HG03097 (cell line): ENCODE data around the gene IFT43.
A peak's percentile ranks its signal among the peaks of the same experiment; 100 is the strongest.

Source experiments
- ATAC-seq: cut with Tn5 transposase; IDR thresholded peaks from one replicate; pipeline ENCODE4 v1.9.1; 2021; ENCODE audit not compliant: unreplicated experiment, low FRiP score

Gene IFT43

GRCh38 chr14:75979648-75980565 lies 5.7 kb upstream of the IFT43 start:
- ATAC-seq = no peak

DNA sequence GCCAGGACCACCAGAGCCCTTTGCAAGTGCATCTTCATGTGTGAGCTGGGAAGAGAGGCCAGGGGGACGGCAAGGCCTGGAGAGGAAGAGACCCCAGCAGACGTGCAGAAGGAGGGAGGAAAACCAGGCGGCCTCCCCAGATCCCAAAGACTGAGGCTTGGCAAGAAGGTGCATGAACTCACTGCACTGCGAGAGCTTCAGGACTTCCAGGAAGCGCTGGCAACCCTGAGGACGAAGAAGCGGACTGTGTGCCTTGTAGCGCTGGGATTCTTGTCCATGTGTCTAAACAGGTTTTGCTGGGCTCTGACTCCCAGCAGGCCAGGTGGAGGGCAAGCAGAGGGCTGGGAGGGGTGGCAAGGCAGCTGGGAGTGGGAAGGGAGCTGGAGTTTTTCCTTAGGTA lies 4.7 kb upstream of the IFT43 start:
- no peak for ATAC-seq

DNA sequence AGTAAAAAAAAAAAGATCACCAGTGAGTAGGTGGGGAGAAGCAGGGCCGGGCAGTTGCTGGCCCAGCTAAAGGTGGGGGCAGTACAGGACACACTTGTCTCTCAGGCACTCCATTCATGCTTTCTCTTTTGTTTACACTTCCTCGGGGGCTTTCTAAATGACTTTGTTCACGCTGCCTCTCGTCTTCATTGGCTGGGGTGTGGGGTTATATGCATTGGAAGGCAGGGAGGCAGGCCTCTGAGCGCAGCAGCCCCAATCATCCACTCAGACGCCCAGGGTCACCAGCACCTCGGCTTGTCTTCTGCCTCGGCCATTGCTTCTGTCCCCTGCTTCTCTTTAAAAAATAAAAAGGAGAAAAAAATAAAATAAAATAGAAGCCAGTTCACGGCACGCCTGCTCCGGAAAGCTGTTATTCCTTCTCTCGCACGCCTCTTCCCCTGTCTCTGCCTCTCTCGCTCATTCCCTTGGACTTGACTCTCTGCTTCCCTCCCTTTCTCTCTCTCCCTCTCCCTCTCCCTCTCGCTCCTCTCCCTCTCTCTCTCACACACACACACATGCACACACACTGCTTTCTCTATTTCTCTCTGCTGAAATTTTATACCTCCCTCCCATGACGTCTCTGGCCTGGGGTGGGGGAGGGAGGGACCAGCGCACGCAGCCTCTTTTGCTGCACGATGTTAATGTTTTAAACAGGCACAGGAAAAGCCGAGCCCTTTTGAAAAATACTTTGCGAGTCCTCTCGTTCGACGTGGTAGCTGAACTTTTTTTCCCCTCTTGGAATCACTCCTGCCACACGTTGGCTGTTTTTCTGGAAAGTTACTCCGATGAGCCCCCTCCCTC lies 3.9 kb upstream of the IFT43 start, which contains the start of gene TGFB3:
Gene TGFB3 (minus strand): TSS at position 570 of the 840 bp plus-strand sequence. CDS start 1,102 bp downstream, outside the sequence.
- ATAC-seq = peak; percentile 28

DNA sequence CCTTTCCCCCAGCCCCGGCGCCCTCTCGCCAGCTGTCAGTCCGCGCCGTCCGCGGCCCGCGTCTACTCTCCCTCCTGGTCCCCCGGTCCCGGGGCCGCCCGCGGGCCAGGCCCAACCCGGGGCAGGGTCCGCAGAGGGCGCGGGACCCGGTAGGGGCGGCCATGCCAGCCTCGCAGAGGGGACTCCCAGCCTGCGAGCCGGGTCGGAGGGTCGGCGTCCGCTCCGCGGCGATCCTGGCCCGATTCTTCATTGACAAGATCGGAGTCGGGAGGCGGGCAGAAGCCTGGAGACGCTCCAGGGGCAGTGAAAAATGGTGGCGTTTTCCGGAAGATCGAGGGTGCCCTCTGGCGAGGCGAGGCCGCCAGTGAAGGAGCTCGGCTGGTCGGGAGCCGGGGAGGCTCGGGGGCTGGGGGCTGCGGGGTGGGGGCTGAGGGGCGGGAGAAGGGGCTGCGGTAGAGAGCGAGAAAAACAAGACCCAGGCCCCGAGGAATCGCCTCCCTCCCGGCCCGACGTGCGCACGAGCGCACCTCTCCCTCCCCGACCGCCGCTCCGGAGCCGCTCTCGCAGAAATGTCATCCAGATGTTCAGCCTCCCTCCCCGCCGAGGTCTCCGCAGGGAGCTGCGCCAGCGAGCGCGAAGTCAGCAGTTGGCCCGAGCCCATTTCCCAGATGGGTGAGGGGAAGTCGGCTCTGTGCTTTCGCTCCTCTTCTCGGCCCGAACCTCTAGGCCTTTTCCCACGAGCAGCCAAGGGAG lies 3.1 kb upstream of the IFT43 start:
- ATAC-seq = no peak

DNA sequence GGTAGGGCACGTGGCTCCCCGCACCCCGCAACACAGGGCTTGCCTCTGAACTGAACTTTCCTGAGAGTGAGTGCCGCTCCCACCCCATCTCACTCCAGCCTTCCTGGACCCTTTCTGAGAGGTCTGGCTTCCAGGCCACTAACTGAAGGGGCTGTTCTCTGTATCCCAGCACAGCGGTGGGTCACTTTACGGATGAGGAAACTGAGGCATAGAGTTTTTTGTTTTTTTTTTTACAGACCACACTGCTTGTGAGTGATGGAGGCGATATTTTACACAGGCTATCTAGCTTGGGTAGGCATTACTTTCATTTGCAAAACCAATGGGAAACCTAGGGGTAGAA lies 2.6 kb upstream of the IFT43 start:
- ATAC-seq = no peak

- ATAC-seq = no peak
Measured at GRCh38 chr14:75984674-75985073, 889 bp upstream of the IFT43 start.

DNA sequence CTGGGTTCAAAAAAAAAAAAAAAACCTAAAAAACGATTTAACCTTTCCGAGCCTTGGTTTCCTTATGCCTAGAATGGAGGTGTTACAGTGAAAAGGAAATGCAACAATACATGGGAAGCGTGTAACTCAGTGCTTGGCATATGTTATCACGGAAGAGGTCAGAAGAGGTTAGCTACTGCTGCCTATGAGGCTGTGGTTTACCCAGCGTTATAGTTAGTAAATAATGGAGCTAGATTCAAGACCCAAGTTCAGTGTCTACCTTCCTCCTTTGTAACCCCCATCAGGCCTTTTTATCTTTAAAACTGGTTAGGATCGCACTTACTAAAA lies 839 bp downstream of the IFT43 start:
- ATAC-seq = no peak

DNA sequence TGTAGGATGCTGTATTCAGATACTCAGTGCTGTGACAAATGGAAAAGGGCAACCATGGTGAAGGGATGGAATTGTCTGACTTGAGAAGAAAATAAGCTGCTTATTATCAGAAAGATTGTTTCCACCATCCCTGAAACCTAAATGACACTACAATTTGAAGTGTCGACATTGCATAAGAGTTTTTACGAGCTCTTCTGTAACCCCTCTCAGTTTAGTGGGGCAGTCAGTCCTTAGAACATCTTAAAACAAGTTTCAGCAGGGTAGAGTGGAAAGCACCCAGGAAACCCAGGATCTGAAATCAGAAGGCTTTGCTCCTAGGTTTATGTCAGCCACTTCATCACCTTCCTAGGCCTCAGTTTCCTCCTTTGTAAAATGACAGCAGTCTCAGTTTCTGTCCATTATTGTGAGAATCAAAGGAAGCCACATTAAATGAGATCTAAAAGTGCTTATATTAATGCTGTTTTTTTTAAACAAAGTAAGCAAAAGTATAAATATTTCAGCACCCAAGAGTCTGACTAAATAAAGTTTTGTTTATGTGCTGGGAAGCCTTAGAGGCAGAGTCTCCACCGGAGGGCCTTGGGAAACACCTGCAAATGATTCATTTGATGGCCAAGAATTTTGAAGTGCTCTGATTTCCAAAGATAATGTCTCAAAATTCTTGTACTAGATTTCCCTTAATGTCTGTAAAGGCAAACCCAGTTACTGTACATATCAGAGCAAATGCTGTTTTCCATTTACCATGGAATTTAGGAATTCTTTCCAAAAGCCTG lies 1.8 kb downstream of the IFT43 start:
- no peak for ATAC-seq

DNA sequence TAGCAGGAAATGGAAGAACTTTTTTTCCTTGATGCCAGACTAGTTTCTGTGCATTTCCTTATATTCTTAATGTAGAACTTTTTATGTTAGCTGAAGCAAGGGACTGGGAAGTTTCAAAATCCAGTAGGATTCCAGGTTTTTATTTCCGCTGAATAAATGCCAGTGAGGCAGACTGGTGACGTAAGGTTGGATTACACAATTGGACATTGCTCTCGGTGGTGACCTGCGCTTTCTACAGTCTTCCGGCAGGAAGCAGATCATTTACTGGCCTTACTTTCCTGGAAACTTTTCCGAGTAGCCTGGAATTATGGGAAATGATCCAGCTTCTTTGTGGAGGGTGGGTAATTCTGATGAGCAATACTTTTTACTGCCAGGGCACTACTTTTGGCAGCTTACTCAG lies 3.6 kb downstream of the IFT43 start:
- no peak for ATAC-seq

GRCh38 chr14:75990297-75990696 lies 4.7 kb downstream of the IFT43 start:
- ATAC-seq = no peak

DNA sequence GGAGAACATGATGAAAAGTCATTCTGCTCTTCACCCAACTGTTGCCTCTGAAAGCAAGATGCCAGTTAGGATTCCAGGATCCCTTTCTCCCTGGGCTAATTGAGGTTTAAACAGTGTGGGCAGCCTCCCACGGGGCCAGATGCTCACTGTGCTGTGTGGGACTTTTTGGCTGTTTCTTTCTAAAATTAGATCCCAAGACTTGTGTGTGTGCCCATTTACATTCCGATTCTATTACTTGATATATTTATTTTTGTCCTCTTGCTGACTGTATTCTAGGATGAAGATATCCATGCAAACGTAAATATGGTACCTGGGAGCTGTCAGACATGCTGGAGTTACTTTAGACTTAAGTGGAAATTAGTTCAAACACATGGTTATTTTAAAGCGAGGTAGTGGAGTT lies 6.2 kb downstream of the IFT43 start:
- ATAC-seq = no peak

GRCh38 chr14:75993567-75994041 lies 8.0 kb downstream of the IFT43 start:
- peak; percentile 58 for ATAC-seq

- ATAC-seq = no peak
Measured at GRCh38 chr14:75995372-75996041, 9.9 kb downstream of the IFT43 start.

GRCh38 chr14:75996488-75996887 lies 10.9 kb downstream of the IFT43 start:
- ATAC-seq = no peak

DNA sequence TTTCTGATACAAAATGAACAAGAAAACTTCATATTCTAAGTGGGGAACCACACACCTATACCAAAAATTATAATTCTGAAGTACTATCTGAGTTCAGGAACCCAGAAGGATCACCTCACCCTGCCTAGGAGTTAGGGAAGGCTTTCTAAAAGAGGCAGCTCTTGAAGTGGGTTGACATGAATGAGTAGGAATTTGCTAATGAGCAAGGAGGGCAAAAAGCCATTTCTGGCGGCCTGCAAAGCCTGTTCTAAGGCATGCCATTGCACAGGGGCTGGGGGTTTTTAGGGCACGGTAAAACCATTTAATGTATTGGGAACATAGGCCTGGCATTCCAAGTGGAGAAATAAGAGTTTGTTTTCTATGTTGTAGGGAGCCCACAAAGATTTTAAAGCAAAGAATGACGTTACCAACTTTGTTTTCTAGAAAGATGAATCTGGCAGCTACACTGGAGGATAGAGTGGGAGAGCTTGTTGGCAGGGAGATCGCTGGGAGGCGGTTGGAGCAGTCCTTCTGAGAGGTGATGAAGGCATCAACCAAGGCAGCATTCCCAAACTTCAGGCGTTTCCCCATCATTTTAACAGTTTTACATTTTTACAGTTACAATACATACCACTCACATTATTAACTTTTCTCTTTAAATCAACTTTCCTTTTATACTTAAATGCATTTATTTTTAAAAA lies 14.1 kb downstream of the IFT43 start:
- ATAC-seq = no peak

GRCh38 chr14:76002383-76002782 lies 16.8 kb downstream of the IFT43 start:
- ATAC-seq = no peak

DNA sequence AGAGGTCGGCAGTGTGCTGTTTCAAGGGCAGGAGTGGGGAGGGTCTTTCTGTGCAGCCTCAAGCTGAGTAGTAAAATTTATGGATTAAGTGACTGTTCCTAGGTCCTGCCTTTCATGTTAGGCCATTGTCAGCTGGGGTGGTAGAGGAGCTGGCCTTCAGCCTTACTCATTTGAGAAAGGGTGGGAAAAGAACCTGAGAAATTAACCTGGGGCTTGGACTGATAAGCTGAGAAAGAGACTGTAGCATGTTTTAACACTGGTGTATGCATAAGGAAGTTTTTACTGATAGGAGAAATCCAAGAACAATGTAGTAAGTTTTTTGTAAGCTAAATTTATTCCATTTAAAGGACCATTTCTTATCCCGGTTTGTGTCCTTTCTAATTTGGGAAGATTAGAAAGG lies 20.7 kb downstream of the IFT43 start:
- no peak for ATAC-seq

DNA sequence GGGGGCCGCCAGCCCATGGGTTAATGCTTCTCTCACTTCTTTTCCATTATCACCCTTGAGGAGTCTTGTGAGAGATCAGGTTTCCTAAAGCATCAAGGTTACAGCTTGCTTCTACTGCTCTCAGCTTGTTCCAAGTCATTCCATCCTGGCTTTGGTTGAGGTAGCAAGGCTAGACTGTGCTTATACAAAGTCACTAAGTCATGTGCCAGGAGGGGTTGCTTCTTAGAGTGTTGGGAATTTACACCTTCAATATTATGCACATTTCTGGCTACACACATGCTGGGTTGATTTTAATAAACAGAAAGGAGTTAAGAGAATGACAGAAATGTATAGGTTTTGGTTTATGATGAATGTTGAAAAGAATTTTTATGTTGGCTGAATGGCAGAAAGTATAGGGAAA lies 21.8 kb downstream of the IFT43 start:
- ATAC-seq = no peak

GRCh38 chr14:76007852-76008251 lies 22.3 kb downstream of the IFT43 start:
- ATAC-seq = no peak
